HCT116 (cell line): ENCODE measurements around the gene ABCA1. TPM values are rescaled to one million over a fixed set of nuclear protein-coding genes. Genes with fewer than 3 reads are reported as not detected.

Experiments used
- ATAC-seq: fragments of 200-7000 bp; cut with Tn5 transposase; 2 replicates; pipeline ENCODE4 v1.9.1; 2020; ENCODE audit warnings: mild to moderate bottlenecking, moderate library complexity
- BruUV-seq: library from RNA; stranded (reverse); fragments of 400-500 nt; replicated peaks from 2 replicates; lab custom pipeline; 2021; lab: Mats Ljungman, UMichigan
- CTCF ChIA-PET: fragments of 300-600 bp; sonication (Branson Sonifier 250); formaldehyde crosslinking; loops from one replicate; lab custom pipeline; 2021; ENCODE audit warnings: antibody characterized with exemption; lab: Charles Lee
- POLR2A ChIA-PET: fragments of 300-600, 350-600 bp; sonication (Branson Sonifier 250); formaldehyde crosslinking; loops from one replicate; lab custom pipeline; 2021; ENCODE audit warnings: antibody characterized with exemption; lab: Charles Lee
- RAD21 ChIA-PET, 2 experiments: fragments of 300-600 bp; sonication (Branson Sonifier 250); formaldehyde crosslinking; loops; one replicate each; lab custom pipeline; 2023; ENCODE audit warnings: low total read pairs in 2 of 2; ENCODE audit not compliant: uncharacterized antibody in 2 of 2, unreplicated experiment in 2 of 2, low non-redundant PET in 1 of 2; lab: Charles Lee
- DNase-seq: peaks from one replicate; pipeline ENCODE4 v3.0.0-alpha.2; 2010; ENCODE audit warnings: low read depth, low spot score
- H2AFZ ChIP-seq: fragments of 200-600 bp; shearing (Covaris generic), sonication (generic); 2 replicates; pipeline ENCODE4 v1.6.1; 2017; ENCODE audit warnings: low read depth, mixed run types, mixed read lengths, antibody characterized with exemption, low read length; ENCODE audit not compliant: poor library complexity, severe bottlenecking
- H3K27ac ChIP-seq: 2 replicates; pipeline ENCODE4 v1.5.1; 2012; ENCODE audit warnings: low read depth, low read length
- H3K27me3 ChIP-seq: fragments of 200-600 bp; sonication (generic); 2 replicates; pipeline ENCODE4 v1.6.1; 2016; ENCODE audit warnings: mixed run types, low read length, mixed read lengths; ENCODE audit not compliant: insufficient read depth
- H3K36me3 ChIP-seq, 2 experiments: fragments of 200-500 bp in 1 of 2; fragments of 200-600 bp in 1 of 2; sonication (Bioruptor generic) in 1 of 2; sonication (generic) in 1 of 2; 2 replicates each; pipeline versions ENCODE4 v1.5.1 to v1.6.1; 2014 to 2016; ENCODE audit warnings: low read length in 2 of 2, inconsistent platforms in 1 of 2, mixed read lengths in 1 of 2, mixed run types in 1 of 2; ENCODE audit not compliant: insufficient read depth in 2 of 2, control insufficient read depth in 1 of 2
- H3K4me1 ChIP-seq, 2 experiments: fragments of 200-600 bp in 1 of 2; sonication (generic) in 1 of 2; 2 replicates each; pipeline versions ENCODE4 v1.5.1 to v1.6.1; 2012 to 2017; ENCODE audit warnings: low read length in 2 of 2, inconsistent platforms in 1 of 2, mild to moderate bottlenecking in 1 of 2, mixed read lengths in 1 of 2, mixed run types in 1 of 2, moderate library complexity in 1 of 2; ENCODE audit not compliant: insufficient read depth in 2 of 2, control insufficient read depth in 1 of 2
- H3K4me2 ChIP-seq: fragments of 200-600 bp; sonication (generic); 2 replicates; pipeline ENCODE4 v1.6.1; 2017; ENCODE audit warnings: mixed run types, low read length, mixed read lengths
- H3K4me3 ChIP-seq, 2 experiments: fragments of 200-600 bp in 1 of 2; sonication (generic) in 1 of 2; replicated peaks in 1 of 2; 2 replicates each; pipeline ENCODE4 v1.5.1; 2011 to 2016; ENCODE audit warnings: low read length in 2 of 2, control low read depth in 1 of 2, low read depth in 1 of 2, mild to moderate bottlenecking in 1 of 2, mixed read lengths in 1 of 2, mixed run types in 1 of 2
- H3K79me2 ChIP-seq: fragments of 200-600 bp; sonication (generic); 2 replicates; pipeline ENCODE4 v1.6.1; 2017; ENCODE audit warnings: mild to moderate bottlenecking, mixed run types, low read length, moderate library complexity, mixed read lengths; ENCODE audit not compliant: insufficient read depth
- H3K9ac ChIP-seq: fragments of 200-600 bp; sonication (generic); 2 replicates; pipeline ENCODE4 v1.6.1; 2016; ENCODE audit warnings: low read length, mixed read lengths
- H3K9me2 ChIP-seq: fragments of 200-600 bp; sonication (generic), shearing (Covaris generic); 2 replicates; pipeline ENCODE4 v1.6.1; 2017; ENCODE audit warnings: mixed run types, mild to moderate bottlenecking, moderate library complexity; ENCODE audit not compliant: insufficient read depth
- H3K9me3 ChIP-seq, 2 experiments: fragments of 200-500 bp in 1 of 2; fragments of 200-600 bp in 1 of 2; sonication (Bioruptor generic) in 1 of 2; sonication (generic) in 1 of 2; 2 replicates each; pipeline ENCODE4 v1.6.1; 2014 to 2017; ENCODE audit warnings: low read length in 2 of 2, mixed read lengths in 2 of 2, inconsistent platforms in 1 of 2, low read depth in 1 of 2, mild to moderate bottlenecking in 1 of 2, mixed run types in 1 of 2, moderate library complexity in 1 of 2; ENCODE audit not compliant: control insufficient read depth in 1 of 2, insufficient read depth in 1 of 2
- H4K20me1 ChIP-seq: fragments of 200-600 bp; sonication (generic), shearing (Covaris generic); 2 replicates; pipeline ENCODE4 v1.6.1; 2017; ENCODE audit warnings: mixed run types, mild to moderate bottlenecking, moderate library complexity; ENCODE audit not compliant: insufficient read depth
- ATF3 ChIP-seq: IDR thresholded peaks from 2 replicates; pipeline ENCODE4 v1.6.1; 2012
- CBX3 ChIP-seq: IDR thresholded peaks from 2 replicates; pipeline ENCODE4 v1.6.1; 2012; ENCODE audit warnings: low read depth
- CEBPB ChIP-seq: IDR thresholded peaks from 2 replicates; pipeline ENCODE4 v1.6.1; 2012; ENCODE audit warnings: low read depth
- ELF1 ChIP-seq: IDR thresholded peaks from 2 replicates; pipeline ENCODE4 v1.6.1; 2012; ENCODE audit warnings: low read depth, borderline replicate concordance
- EZH2 ChIP-seq: fragments of 200-600 bp; sonication (generic); IDR thresholded peaks from 2 replicates; pipeline ENCODE4 v1.6.1; 2017; ENCODE audit warnings: antibody characterized with exemption, mixed run types
- MAX ChIP-seq: IDR thresholded peaks from 2 replicates; pipeline ENCODE4 v1.6.1; 2012
- POLR2A ChIP-seq: IDR thresholded peaks from 2 replicates; pipeline ENCODE4 v1.7.0; 2011; ENCODE audit warnings: borderline replicate concordance; ENCODE audit not compliant: insufficient read depth, insufficient read length; ENCODE audit errors: extremely low read depth
- REST ChIP-seq: IDR thresholded peaks from 2 replicates; pipeline ENCODE4 v1.6.1; 2012; ENCODE audit warnings: low read depth
- SIN3A ChIP-seq: IDR thresholded peaks from 2 replicates; pipeline ENCODE4 v1.6.1; 2012; ENCODE audit warnings: low read depth
- SP1 ChIP-seq: IDR thresholded peaks from 2 replicates; pipeline ENCODE4 v1.6.1; 2012; ENCODE audit warnings: low read depth
- SRF ChIP-seq: IDR thresholded peaks from 2 replicates; pipeline ENCODE4 v1.6.1; 2012; ENCODE audit warnings: low read depth
- TCF7L2 ChIP-seq: IDR thresholded peaks from 2 replicates; pipeline ENCODE4 v1.7.0; 2011; ENCODE audit warnings: borderline replicate concordance, inconsistent platforms; ENCODE audit not compliant: insufficient read depth, insufficient read length; ENCODE audit errors: extremely low read depth
- YY1 ChIP-seq: IDR thresholded peaks from 2 replicates; pipeline ENCODE4 v1.6.1; 2011; ENCODE audit warnings: low read length, low read depth, moderate library complexity, mild to moderate bottlenecking; ENCODE audit not compliant: insufficient replicate concordance; ENCODE audit errors: extremely low read depth
- ZNF274 ChIP-seq: fragments of 200-500 bp; sonication (Bioruptor generic); IDR thresholded peaks from 2 replicates; pipeline ENCODE4 v1.6.1; 2014; ENCODE audit warnings: mild to moderate bottlenecking, low read depth, low read length, inconsistent platforms
- intact Hi-C: fragments of 100-400 bp; cut with micrococcal nuclease; formaldehyde crosslinking; loops from 2 replicates; pipeline ENCODE4 v1.10.0; 2022
- total RNA-seq: library from RNA; stranded (reverse); gene quantifications from one replicate; pipeline ENCODE4 v1.2.1, GENCODE V29; 2021; ENCODE audit not compliant: unreplicated experiment

ABCA1 gene
- total RNA-seq, 1 experiment from 2014 or later: 0.89 TPM

- ChIA-PET RAD21 (interaction anchor here in 1 of 2 experiments (0.7 kb wide), 1 partner anchor 298 kb away, joined by 3 read pairs; no protein-coding TSS in a partner anchor), POLR2A (no interaction called here), CTCF (interaction anchor here (0.9 to 1.5 kb wide), 2 partner anchors 277 to 295 kb away, joined by 3 to 4 read pairs; no protein-coding TSS in a partner anchor)
- Histone ChIP-seq H3K4me2 (no peak overlapping the region), H3K27ac (no peak overlapping the region), H3K4me3 (no peak overlapping the region), H3K9me3 (no peaks in the 10 kb centered on the region), H3K27me3 (no peaks in the 10 kb centered on the region), H4K20me1 (no peaks in the 10 kb centered on the region), H3K36me3 (no peaks in the 10 kb centered on the region), H3K9ac (no peak overlapping the region), H3K4me1 (no peaks in the 10 kb centered on the region; a peak in 1 of 4 replicates), H3K79me2 (no peaks in the 10 kb centered on the region), H2AFZ (no peak overlapping the region), H3K9me2 (no peaks in the 10 kb centered on the region)
- DNase-seq (no peak), ATAC-seq (no peak)
- intact Hi-C loops: loop anchor here (10.0 kb wide), 1 partner anchor 383 kb away; the partner anchor contains the start of gene SLC44A1
- no TSS peak for BruUV-seq
- no peak for TF ChIP-seq ZNF274
- no peak for TF ChIP-seq CBX3
- no peak for TF ChIP-seq ELF1
- no peak for TF ChIP-seq YY1
- TF ChIP-seq EZH2: no peak
- no peak for TF ChIP-seq ATF3
- no peak for TF ChIP-seq SRF
- TF ChIP-seq CEBPB: no peak
Measured at GRCh38 chr9:104861397-104861796, 66.6 kb downstream of the ABCA1 start.

GRCh38 chr9:104860263-104860662 is 67.7 kb downstream of the ABCA1 start:
- Histone ChIP-seq H3K4me1 (no peaks in the 10 kb centered on the region; a peak in 1 of 4 replicates), H3K36me3 (no peaks in the 10 kb centered on the region), H3K27ac (no peak overlapping the region), H3K27me3 (no peaks in the 10 kb centered on the region), H4K20me1 (no peaks in the 10 kb centered on the region), H3K9me3 (no peaks in the 10 kb centered on the region), H3K9me2 (no peaks in the 10 kb centered on the region), H3K79me2 (no peaks in the 10 kb centered on the region), H3K4me3 (no peak overlapping the region), H3K4me2 (no peak overlapping the region), H2AFZ (no peak overlapping the region), H3K9ac (no peak overlapping the region)
- DNase-seq (no peak), ATAC-seq (no peak)
- intact Hi-C loops: loop anchor here (10.0 kb wide), 1 partner anchor 385 kb away; the partner anchor contains the start of gene SLC44A1
- no TSS peak for BruUV-seq
- TF ChIP-seq SIN3A: no peak
- no peak for TF ChIP-seq MAX
- TF ChIP-seq SP1: no peak
- no peak for TF ChIP-seq REST
- TF ChIP-seq TCF7L2: no peak
- TF ChIP-seq POLR2A: no peak
- TF ChIP-seq ATF3: no peak
- TF ChIP-seq YY1: no peak
- ChIA-PET RAD21 (no interaction called here), CTCF (no interaction called here), POLR2A (no interaction called here)
